ENCODE measurements around the gene TRIM71. TPM values are rescaled to one million over a fixed set of nuclear protein-coding genes. Genes with fewer than 3 reads are reported as not detected.

TRIM71 gene
- total and polyA plus RNA-seq, 2 experiments from 2014 or later: 3.3 to 21.8 TPM

DNA sequence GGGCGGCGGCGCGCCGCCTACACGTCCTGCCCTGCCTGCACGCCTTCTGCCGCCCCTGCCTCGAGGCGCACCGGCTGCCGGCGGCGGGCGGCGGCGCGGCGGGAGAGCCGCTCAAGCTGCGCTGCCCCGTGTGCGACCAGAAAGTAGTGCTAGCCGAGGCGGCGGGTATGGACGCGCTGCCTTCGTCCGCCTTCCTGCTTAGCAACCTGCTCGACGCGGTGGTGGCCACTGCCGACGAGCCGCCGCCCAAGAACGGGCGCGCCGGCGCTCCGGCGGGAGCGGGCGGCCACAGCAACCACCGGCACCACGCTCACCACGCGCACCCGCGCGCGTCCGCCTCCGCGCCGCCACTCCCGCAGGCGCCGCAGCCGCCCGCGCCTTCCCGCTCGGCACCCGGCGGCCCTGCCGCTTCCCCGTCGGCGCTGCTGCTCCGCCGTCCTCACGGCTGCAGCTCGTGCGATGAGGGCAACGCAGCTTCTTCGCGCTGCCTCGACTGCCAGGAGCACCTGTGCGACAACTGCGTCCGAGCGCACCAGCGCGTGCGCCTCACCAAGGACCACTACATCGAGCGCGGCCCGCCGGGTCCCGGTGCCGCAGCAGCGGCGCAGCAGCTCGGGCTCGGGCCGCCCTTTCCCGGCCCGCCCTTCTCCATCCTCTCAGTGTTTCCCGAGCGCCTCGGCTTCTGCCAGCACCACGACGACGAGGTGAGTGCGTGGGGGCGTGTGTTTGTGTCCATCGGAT is 602 bp downstream of the TRIM71 start:
- Histone ChIP-seq H3K36me3 (no peaks in the 10 kb centered on the region), H3K4me1 (ENCODE audit: low read depth) (peaks cover 48% of the 10 kb centered on the region), H3K27me3 (no peaks in the 10 kb centered on the region), H3K9me3 (ENCODE audit: low read depth) (no peaks in the 10 kb centered on the region), H3K4me3 (peak overlapping the region; percentile 48), H3K27ac (no peak overlapping the region)
- peak in 1 of 2 donors; percentile 61 for DNase-seq (ENCODE audit: low read depth in 1 of 2, low spot score in 1 of 2)
- TF ChIP-seq, protein P1, sequence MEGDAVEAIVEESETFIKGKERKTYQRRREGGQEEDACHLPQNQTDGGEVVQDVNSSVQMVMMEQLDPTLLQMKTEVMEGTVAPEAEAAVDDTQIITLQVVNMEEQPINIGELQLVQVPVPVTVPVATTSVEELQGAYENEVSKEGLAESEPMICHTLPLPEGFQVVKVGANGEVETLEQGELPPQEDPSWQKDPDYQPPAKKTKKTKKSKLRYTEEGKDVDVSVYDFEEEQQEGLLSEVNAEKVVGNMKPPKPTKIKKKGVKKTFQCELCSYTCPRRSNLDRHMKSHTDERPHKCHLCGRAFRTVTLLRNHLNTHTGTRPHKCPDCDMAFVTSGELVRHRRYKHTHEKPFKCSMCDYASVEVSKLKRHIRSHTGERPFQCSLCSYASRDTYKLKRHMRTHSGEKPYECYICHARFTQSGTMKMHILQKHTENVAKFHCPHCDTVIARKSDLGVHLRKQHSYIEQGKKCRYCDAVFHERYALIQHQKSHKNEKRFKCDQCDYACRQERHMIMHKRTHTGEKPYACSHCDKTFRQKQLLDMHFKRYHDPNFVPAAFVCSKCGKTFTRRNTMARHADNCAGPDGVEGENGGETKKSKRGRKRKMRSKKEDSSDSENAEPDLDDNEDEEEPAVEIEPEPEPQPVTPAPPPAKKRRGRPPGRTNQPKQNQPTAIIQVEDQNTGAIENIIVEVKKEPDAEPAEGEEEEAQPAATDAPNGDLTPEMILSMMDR (IDR thresholded peaks at IDR 0.05; ENCODE audit: low read depth, low read length): no peak

DNA sequence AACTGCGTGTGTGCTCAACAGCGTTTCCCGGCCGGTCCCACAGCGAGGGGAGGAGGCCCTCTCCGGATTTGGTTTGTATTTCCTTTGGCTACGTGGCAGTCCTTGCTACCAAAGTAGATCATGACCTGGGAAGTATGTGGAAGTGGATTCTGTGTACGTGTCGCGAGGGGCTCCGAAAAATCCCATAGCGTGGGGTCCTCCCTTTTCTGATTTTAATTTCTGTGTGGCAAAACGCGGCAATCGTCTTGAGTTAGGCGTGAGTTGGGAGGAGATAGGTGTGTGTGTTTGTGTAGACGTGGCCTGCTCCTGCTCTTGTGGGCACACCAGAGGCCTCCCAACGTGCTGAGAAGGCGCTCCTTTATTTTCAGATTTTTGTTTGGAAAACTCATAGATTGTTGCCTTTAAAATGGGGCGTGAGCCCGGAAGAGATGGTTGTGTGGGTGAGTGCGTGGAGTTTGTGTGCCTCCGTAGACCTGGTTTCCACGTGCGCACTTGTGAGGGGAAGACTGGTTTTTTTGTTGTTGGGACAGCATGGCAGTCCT is 1.2 kb downstream of the TRIM71 start:
- no peaks in the 10 kb centered on the region for H3K27me3 ChIP-seq
- H3K36me3 ChIP-seq: no peaks in the 10 kb centered on the region
- peak overlapping the region; percentile 48 for H3K4me3 ChIP-seq
- H3K27ac ChIP-seq: no peak overlapping the region
- TF ChIP-seq, protein P1 (IDR thresholded peaks at IDR 0.05; ENCODE audit: low read depth, low read length): no peak
- DNase-seq (ENCODE audit: low read depth in 1 of 2, low spot score in 1 of 2): no peak
- peaks cover 48% of the 10 kb centered on the region for H3K4me1 ChIP-seq (ENCODE audit: low read depth)
- H3K9me3 ChIP-seq (ENCODE audit: low read depth): no peaks in the 10 kb centered on the region

DNA sequence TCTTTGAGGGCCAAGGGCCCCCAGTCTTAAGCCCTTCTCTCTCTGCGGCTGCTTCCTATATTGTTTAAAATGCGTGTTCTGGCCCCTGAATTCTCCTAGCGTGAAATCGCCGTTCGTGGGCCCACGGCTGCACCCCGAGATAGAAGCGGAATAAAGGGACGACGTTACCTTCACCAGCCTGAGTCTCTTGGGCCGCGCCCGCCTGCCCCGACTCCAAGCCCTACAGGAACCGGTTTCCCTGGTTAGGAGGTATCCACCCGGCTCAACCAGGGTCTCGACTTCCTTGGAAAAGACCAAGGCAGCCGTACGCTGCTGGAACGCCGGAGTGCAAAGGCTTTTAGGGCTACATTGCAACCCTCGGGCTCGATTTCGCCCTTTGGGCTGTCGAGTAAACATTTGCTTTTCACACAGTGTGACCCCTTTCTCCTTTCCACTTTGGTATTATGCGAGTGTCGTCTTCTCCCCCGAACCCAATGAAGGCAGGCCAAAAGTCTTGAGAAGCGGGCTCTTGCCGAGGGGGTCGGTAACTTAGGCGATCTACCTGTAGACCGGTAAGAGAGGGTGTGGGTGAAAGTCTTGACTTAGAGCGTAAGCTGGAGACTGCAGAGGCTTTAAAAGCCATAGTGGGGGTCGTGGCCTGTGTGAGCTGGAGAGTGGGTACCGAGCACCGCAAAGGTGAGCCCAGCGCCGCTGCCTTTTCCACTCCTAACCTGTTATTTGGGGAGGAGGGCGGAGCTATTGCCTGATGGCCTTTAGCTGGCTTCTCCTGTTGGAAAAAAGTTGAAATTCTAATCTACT is 2.0 kb downstream of the TRIM71 start:
- peaks cover 43% of the 10 kb centered on the region for H3K4me1 ChIP-seq (ENCODE audit: low read depth)
- no peaks in the 10 kb centered on the region for H3K27me3 ChIP-seq
- no peaks in the 10 kb centered on the region for H3K9me3 ChIP-seq (ENCODE audit: low read depth)
- H3K36me3 ChIP-seq: no peaks in the 10 kb centered on the region
- TF ChIP-seq, protein P1 (IDR thresholded peaks at IDR 0.05; ENCODE audit: low read depth, low read length): no peak
- H3K4me3 ChIP-seq: peak overlapping the region; percentile 48
- peak in 1 of 2 donors; percentile 58 for DNase-seq (ENCODE audit: low read depth in 1 of 2, low spot score in 1 of 2)
- no peak overlapping the region for H3K27ac ChIP-seq

DNA sequence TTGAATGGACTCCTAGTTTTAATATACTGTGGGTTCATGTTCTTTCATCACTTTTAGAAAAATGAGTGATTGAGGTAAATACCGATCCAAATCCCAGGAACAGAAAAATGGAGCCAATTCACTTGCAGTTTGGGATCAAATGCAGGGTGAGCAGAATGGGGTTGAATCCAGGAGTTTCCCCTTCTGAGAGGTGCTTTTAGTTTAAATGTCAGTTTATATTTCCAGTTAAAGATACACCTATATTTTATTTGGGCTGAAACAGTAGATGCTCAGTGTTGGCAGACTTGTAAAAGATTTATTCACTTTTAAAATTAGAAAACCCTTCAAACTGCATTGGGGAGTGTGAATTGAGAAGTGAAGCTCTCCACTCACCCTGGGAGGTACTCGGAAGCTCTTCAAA is 2.6 kb downstream of the TRIM71 start:
- Histone ChIP-seq H3K9me3 (ENCODE audit: low read depth) (no peaks in the 10 kb centered on the region), H3K27me3 (no peaks in the 10 kb centered on the region), H3K4me1 (ENCODE audit: low read depth) (peaks cover 41% of the 10 kb centered on the region), H3K27ac (no peak overlapping the region), H3K36me3 (no peaks in the 10 kb centered on the region), H3K4me3 (peak overlapping the region; percentile 48)
- no peak for DNase-seq (ENCODE audit: low read depth in 1 of 2, low spot score in 1 of 2)
- TF ChIP-seq, protein P1 (IDR thresholded peaks at IDR 0.05; ENCODE audit: low read depth, low read length): no peak

DNA sequence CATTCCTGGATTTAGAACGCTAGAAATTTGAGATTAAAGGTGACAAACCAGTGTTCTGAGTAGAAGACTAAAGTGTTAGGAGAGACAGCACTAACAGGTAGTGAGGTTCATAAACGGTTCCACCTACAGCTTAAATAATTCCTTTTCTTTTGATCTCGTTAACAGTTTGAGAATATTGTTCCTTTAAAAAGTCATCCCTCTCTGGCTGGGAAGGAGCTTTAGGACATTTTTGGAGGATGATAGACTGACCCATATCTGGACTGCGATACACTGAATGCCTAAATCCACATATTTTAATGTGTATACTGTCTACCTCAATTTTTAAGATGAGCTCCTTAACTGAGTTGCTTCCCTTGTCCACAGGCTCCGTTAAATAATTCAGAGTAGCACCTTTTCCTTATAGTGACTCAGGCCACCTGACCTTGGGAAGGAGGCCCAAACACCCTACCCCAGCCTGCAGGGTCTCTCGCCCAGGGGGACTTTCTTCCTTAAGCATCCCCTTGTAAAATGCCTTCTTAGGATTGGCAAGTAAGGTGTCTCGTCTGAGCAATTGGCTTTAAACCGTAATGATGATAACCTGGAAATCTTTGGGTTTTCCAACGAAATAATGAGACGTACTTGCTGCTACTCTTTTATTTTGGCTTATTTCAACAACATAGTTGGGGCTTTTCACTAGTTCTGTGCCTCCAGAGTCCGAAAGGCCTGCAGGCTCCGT is 3.3 kb downstream of the TRIM71 start:
- TF ChIP-seq, protein P1 (IDR thresholded peaks at IDR 0.05; ENCODE audit: low read depth, low read length): no peak
- H3K9me3 ChIP-seq (ENCODE audit: low read depth): no peaks in the 10 kb centered on the region
- no peaks in the 10 kb centered on the region for H3K27me3 ChIP-seq
- H3K27ac ChIP-seq: peak overlapping the region; percentile 73
- peak overlapping the region; percentile 48 for H3K4me3 ChIP-seq
- no peaks in the 10 kb centered on the region for H3K36me3 ChIP-seq
- peaks cover 39% of the 10 kb centered on the region for H3K4me1 ChIP-seq (ENCODE audit: low read depth)
- DNase-seq (ENCODE audit: low read depth in 1 of 2, low spot score in 1 of 2): no peak

All from cardiac muscle cell (in vitro differentiated cells and primary cell).